NB4 (cell line): Measurements from ENCODE around the gene PHPT1.

ENCODE experiments used
- CTCF ChIP-seq: IDR thresholded peaks from one replicate; pipeline ENCODE4 v1.5.1; 2012; ENCODE audit warnings: low read depth, low read length
- MAX ChIP-seq: IDR thresholded peaks from 2 replicates; pipeline ENCODE4 v1.6.1; 2011; ENCODE audit warnings: low read depth, low read length
- POLR2A ChIP-seq: IDR thresholded peaks from 2 replicates; pipeline ENCODE4 v1.6.1; 2011; ENCODE audit warnings: mild to moderate bottlenecking; ENCODE audit not compliant: insufficient read length; ENCODE audit errors: extremely low read depth

DNA sequence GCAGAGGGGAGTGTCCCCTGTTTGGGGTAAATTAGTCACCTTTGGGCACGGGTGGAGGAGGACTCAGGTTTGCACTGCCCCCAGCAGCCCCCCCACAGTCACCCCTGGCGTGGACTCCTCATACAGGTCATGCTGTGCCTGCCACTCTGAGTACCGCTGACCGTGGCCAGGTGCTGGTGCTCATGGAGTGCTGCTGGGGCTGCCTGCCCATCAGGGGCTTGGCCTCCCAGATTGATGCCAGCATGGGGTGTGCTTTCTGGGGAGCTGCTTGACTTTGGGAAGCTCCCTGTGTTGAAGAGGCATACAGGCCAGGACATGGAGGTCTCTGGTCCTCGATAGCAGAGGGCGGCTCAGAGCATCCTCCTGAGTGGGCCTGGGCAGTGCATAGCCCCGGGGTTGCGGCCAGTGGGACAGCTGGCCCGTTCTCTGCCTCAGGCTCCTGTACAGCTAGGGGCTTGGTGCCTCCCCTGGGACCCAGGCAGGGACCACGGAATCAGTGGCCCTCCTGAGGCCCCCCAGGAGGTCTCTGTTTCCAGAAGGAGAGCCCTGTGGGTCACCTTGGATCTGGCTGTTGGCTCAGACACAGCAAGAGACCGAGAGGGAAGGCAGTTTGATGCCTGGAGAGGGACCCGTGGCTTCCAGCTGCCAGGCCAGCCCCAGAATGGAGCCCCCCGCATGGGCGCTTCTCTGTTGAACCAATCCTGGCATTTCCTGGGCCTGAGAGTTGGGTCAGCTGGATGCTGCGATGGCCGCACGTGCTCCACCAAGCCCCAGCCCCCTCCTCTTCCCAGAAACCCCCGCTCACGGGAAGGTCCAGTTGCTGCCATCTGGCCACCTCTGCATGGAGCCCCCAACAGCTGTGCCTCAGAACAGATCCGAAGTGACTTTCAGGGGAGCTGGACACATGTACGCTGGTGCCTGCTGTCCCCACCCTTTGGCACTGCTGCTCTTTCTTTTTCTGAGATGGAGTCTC, 13.0 kb upstream of the PHPT1 start:
- TF ChIP-seq CTCF = no peak
- no peak for TF ChIP-seq POLR2A
- TF ChIP-seq MAX = no peak
